ENCODE measurements around the gene CXCL11. TPM values are rescaled to one million over a fixed set of nuclear protein-coding genes. Genes with fewer than 3 reads are reported as not detected.

CXCL11 gene
- total and polyA plus RNA-seq, 2 donors (not counting 1 experiment from before 2014, with no cell fraction given), result not detected

DNA sequence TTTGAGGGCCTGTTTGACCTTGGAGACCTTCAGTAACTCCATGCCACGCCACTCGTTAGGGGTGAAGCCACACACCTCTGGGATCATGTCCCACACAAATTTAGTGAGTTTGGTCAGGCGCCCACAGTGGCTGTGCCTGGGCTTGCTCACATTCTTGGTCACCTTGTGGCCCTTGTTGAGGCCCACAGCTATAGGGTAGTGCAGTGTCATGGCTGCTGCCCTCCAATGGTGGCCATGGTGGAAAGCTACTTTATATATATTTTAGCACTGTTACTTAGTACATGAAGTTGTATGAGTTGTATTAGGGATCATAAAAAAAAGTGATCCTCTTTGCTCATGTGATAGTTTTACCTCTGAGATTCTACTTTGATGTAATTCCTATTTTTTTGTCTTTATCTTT lies 985 bp upstream of the CXCL11 start:
- Mint-ChIP-seq H3K4me1 (no peaks in the 10 kb centered on the region), H3K27me3 (peaks cover 5% of the 10 kb centered on the region), H3K4me3 (no peak overlapping the region), H3K27ac (no peak overlapping the region), H3K9me3 (ENCODE audit: insufficient read depth) (no peaks in the 10 kb centered on the region)
- no peaks in the 10 kb centered on the region for H3K27me3 ChIP-seq (replicated peaks in 1 of 4; ENCODE audit: control extremely low read depth in 1 of 4, control insufficient read depth in 3 of 4, insufficient read depth in 4 of 4, low read length in 3 of 4)
- no peak overlapping the region for H3K9ac ChIP-seq (ENCODE audit: low read length)
- ChIA-PET CTCF (interaction anchor here (1.6 kb wide), 1 partner anchor 16 kb away, joined by 3 read pairs; no protein-coding TSS in a partner anchor), POLR2A (no interaction called here)
- no peaks in the 10 kb centered on the region for H3K4me1 ChIP-seq (ENCODE audit: control insufficient read depth in 2 of 2, insufficient read depth in 2 of 2, low read length in 2 of 2)
- no peaks in the 10 kb centered on the region for H3K9me3 ChIP-seq (ENCODE audit: control extremely low read depth in 1 of 3, control insufficient read depth in 2 of 3, insufficient read depth in 1 of 3, low read length in 2 of 3)
- DNase-seq (no peak), ATAC-seq (ENCODE audit: low read depth) (no peak)
- TF ChIP-seq, protein P1, sequence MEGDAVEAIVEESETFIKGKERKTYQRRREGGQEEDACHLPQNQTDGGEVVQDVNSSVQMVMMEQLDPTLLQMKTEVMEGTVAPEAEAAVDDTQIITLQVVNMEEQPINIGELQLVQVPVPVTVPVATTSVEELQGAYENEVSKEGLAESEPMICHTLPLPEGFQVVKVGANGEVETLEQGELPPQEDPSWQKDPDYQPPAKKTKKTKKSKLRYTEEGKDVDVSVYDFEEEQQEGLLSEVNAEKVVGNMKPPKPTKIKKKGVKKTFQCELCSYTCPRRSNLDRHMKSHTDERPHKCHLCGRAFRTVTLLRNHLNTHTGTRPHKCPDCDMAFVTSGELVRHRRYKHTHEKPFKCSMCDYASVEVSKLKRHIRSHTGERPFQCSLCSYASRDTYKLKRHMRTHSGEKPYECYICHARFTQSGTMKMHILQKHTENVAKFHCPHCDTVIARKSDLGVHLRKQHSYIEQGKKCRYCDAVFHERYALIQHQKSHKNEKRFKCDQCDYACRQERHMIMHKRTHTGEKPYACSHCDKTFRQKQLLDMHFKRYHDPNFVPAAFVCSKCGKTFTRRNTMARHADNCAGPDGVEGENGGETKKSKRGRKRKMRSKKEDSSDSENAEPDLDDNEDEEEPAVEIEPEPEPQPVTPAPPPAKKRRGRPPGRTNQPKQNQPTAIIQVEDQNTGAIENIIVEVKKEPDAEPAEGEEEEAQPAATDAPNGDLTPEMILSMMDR (IDR thresholded peaks at IDR 0.05), result no peak
- no peak for TF ChIP-seq EZH2 (IDR thresholded peaks at IDR 0.05; ENCODE audit: borderline replicate concordance, insufficient read depth, low read depth, low read length, poor library complexity, severe bottlenecking)
- no peak overlapping the region for H3K4me2 ChIP-seq (replicated peaks; ENCODE audit: low read depth, low read length, poor library complexity, severe bottlenecking)
- H2AFZ ChIP-seq (ENCODE audit: insufficient read depth, low read depth, low read length, poor library complexity, severe bottlenecking), result no peak overlapping the region
- H3K27ac ChIP-seq (ENCODE audit: low read length in 2 of 2), result no peak overlapping the region
- 100% methylated on average over 2 of the region's 3 CpGs for WGBS (ENCODE audit: insufficient coverage)
- H3K79me2 ChIP-seq (ENCODE audit: control insufficient read depth, insufficient read depth, low read length), result no peaks in the 10 kb centered on the region
- intact Hi-C loops (cut with micrococcal nuclease), result no loop called here
- H3K36me3 ChIP-seq (replicated peaks in 1 of 2; ENCODE audit: control extremely low read depth in 1 of 2, control insufficient read depth in 1 of 2, extremely low read depth in 1 of 2, insufficient read depth in 2 of 2, low read length in 1 of 2), result no peaks in the 10 kb centered on the region
- no peak overlapping the region for H3K4me3 ChIP-seq (ENCODE audit: control extremely low read depth in 1 of 5, extremely low read depth in 1 of 5, insufficient read depth in 1 of 5, low read depth in 2 of 5, low read length in 4 of 5)
- H4K20me1 ChIP-seq (ENCODE audit: control insufficient read depth, insufficient read depth, low read length, poor library complexity, severe bottlenecking), result no peaks in the 10 kb centered on the region

DNA sequence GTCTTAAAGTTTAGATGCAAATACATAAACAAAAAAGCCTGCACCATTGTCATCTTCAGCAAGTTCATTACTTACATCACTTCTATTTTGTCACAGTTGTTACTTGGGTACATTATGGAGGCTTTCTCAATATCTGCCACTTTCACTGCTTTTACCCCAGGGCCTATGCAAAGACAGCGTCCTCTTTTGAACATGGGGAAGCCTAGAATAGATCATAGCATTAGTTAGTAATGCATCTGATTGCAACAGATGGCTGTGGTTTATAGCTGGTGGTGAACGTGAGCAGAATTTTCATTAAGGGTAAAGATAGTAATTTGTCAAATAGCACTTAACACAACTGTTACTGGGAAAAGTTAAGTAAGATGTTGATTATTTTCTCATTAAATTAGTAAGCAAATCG lies 729 bp downstream of the CXCL11 start:
- Histone ChIP-seq H3K27me3 (replicated peaks in 1 of 4; ENCODE audit: control extremely low read depth in 1 of 4, control insufficient read depth in 3 of 4, insufficient read depth in 4 of 4, low read length in 3 of 4) (no peaks in the 10 kb centered on the region), H3K4me1 (ENCODE audit: control insufficient read depth in 2 of 2, insufficient read depth in 2 of 2, low read length in 2 of 2) (no peaks in the 10 kb centered on the region), H3K36me3 (replicated peaks in 1 of 2; ENCODE audit: control extremely low read depth in 1 of 2, control insufficient read depth in 1 of 2, extremely low read depth in 1 of 2, insufficient read depth in 2 of 2, low read length in 1 of 2) (no peaks in the 10 kb centered on the region), H3K4me2 (replicated peaks; ENCODE audit: low read depth, low read length, poor library complexity, severe bottlenecking) (no peak overlapping the region), H3K27ac (ENCODE audit: low read length in 2 of 2) (no peak overlapping the region), H2AFZ (ENCODE audit: insufficient read depth, low read depth, low read length, poor library complexity, severe bottlenecking) (peak overlapping the region; percentile 17), H3K4me3 (ENCODE audit: control extremely low read depth in 1 of 5, extremely low read depth in 1 of 5, insufficient read depth in 1 of 5, low read depth in 2 of 5, low read length in 4 of 5) (no peak overlapping the region), H3K79me2 (ENCODE audit: control insufficient read depth, insufficient read depth, low read length) (no peaks in the 10 kb centered on the region), H4K20me1 (ENCODE audit: control insufficient read depth, insufficient read depth, low read length, poor library complexity, severe bottlenecking) (no peaks in the 10 kb centered on the region), H3K9me3 (ENCODE audit: control extremely low read depth in 1 of 3, control insufficient read depth in 2 of 3, insufficient read depth in 1 of 3, low read length in 2 of 3) (no peaks in the 10 kb centered on the region), H3K9ac (ENCODE audit: low read length) (no peak overlapping the region)
- Mint-ChIP-seq H3K4me1 (no peaks in the 10 kb centered on the region), H3K27me3 (no peaks in the 10 kb centered on the region), H3K4me3 (no peak overlapping the region), H3K27ac (no peak overlapping the region), H3K9me3 (ENCODE audit: insufficient read depth) (no peaks in the 10 kb centered on the region)
- TF ChIP-seq EZH2 (IDR thresholded peaks at IDR 0.05; ENCODE audit: borderline replicate concordance, insufficient read depth, low read depth, low read length, poor library complexity, severe bottlenecking), result no peak
- TF ChIP-seq, protein P1 (IDR thresholded peaks at IDR 0.05), result no peak
- WGBS (ENCODE audit: insufficient coverage), result no CpG with 5 or more reads among the region's 3 CpGs
- DNase-seq (no peak), ATAC-seq (ENCODE audit: low read depth) (no peak)
- ChIA-PET CTCF (interaction anchor here (1.4 kb wide), 1 partner anchor 39 kb away, joined by 4 read pairs; no protein-coding TSS in a partner anchor), POLR2A (no interaction called here)
- intact Hi-C loops (cut with micrococcal nuclease), result no loop called here

All from B cell (primary cell).